Panc1 (cell line): ENCODE data around the gene RBMS1.

Source experiments
- POLR2AphosphoS5 ChIP-seq: IDR thresholded peaks from 2 replicates; pipeline ENCODE4 v1.6.1; 2012; ENCODE audit warnings: mild to moderate bottlenecking, low read depth, low read length, moderate library complexity
- TCF7L2 ChIP-seq: IDR thresholded peaks from 2 replicates; pipeline ENCODE4 v1.6.1; 2011; ENCODE audit warnings: mild to moderate bottlenecking, low read depth, low read length, inconsistent platforms
- TF ChIP-seq, protein P1 (sequence below): fragments of 450-650 bp; IDR thresholded peaks from 2 replicates; pipeline ENCODE4 v1.5.1; 2017; ENCODE audit warnings: mild to moderate bottlenecking
- TF ChIP-seq, protein P2 (sequence below), 2 experiments: IDR thresholded peaks; 2 replicates each; pipeline ENCODE4 v1.6.1; 2011 to 2012; ENCODE audit warnings: low read depth in 2 of 2, control low read depth in 1 of 2, low read length in 1 of 2, mild to moderate bottlenecking in 1 of 2, moderate library complexity in 1 of 2; ENCODE audit not compliant: insufficient read depth in 1 of 2

DNA sequence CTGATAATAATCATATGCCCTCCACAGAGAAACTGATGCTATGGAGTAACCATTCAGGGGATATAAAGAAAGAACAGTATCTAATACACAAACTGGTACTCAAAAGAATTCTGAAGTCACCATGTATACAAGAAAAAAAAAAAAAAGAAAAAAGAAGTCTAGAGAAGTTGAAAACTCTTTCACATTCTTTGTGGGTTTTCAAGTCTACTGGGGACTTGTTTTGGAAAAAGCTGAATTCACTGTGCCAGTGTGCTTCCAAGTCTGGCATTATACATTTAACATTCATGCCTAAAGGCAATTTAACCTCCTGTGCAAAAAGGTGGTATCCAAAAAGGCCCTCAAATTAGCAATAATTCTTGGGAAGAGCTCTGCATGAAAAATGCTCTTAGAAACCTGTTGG lies 198.7 kb downstream of the RBMS1 start:
- TF ChIP-seq, protein P1, sequence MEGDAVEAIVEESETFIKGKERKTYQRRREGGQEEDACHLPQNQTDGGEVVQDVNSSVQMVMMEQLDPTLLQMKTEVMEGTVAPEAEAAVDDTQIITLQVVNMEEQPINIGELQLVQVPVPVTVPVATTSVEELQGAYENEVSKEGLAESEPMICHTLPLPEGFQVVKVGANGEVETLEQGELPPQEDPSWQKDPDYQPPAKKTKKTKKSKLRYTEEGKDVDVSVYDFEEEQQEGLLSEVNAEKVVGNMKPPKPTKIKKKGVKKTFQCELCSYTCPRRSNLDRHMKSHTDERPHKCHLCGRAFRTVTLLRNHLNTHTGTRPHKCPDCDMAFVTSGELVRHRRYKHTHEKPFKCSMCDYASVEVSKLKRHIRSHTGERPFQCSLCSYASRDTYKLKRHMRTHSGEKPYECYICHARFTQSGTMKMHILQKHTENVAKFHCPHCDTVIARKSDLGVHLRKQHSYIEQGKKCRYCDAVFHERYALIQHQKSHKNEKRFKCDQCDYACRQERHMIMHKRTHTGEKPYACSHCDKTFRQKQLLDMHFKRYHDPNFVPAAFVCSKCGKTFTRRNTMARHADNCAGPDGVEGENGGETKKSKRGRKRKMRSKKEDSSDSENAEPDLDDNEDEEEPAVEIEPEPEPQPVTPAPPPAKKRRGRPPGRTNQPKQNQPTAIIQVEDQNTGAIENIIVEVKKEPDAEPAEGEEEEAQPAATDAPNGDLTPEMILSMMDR: no peak
- TF ChIP-seq POLR2AphosphoS5 (no peak), TCF7L2 (no peak)
- TF ChIP-seq, protein P2, sequence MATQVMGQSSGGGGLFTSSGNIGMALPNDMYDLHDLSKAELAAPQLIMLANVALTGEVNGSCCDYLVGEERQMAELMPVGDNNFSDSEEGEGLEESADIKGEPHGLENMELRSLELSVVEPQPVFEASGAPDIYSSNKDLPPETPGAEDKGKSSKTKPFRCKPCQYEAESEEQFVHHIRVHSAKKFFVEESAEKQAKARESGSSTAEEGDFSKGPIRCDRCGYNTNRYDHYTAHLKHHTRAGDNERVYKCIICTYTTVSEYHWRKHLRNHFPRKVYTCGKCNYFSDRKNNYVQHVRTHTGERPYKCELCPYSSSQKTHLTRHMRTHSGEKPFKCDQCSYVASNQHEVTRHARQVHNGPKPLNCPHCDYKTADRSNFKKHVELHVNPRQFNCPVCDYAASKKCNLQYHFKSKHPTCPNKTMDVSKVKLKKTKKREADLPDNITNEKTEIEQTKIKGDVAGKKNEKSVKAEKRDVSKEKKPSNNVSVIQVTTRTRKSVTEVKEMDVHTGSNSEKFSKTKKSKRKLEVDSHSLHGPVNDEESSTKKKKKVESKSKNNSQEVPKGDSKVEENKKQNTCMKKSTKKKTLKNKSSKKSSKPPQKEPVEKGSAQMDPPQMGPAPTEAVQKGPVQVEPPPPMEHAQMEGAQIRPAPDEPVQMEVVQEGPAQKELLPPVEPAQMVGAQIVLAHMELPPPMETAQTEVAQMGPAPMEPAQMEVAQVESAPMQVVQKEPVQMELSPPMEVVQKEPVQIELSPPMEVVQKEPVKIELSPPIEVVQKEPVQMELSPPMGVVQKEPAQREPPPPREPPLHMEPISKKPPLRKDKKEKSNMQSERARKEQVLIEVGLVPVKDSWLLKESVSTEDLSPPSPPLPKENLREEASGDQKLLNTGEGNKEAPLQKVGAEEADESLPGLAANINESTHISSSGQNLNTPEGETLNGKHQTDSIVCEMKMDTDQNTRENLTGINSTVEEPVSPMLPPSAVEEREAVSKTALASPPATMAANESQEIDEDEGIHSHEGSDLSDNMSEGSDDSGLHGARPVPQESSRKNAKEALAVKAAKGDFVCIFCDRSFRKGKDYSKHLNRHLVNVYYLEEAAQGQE (IDR thresholded peaks at IDR 0.05; ENCODE audit: insufficient read depth in 1 of 2, low read depth in 2 of 2, low read length in 1 of 2): no peak
